ENCODE results near the gene GLT8D2.
A peak's percentile ranks its signal among the peaks of the same experiment; 100 is the strongest.

Gene GLT8D2

DNA sequence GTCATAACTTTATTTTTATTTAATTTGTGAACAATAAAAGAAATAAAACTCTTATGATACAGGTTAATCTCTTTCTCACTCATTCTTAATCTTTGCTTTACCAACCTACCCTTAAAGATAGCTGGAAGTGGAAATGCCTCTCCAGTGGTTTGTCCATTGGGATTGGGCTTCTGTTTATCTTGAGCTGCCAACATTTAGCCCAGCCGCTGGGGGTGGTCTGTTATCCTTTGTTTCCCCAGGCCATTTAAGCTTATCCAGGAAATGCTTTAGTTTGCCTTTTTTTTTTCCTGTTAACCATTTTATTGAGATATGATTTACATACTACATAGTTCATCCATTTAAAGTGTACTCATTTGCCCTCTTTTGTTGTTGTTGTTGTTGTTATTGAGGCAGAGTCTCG, 76.1 kb downstream of the GLT8D2 start:
- Histone ChIP-seq H3K4ac (ENCODE audit: low read length) (no peak overlapping the region), H3K14ac (ENCODE audit: low read length) (no peak overlapping the region), H2BK5ac (ENCODE audit: low read length) (no peak overlapping the region), H3K9ac (ENCODE audit: low read depth, low read length, poor library complexity) (no peak overlapping the region), H2BK12ac (ENCODE audit: low read length) (no peak overlapping the region), H3K27me3 (ENCODE audit: control insufficient read depth in 3 of 3, insufficient read depth in 3 of 3, low read depth in 1 of 3, low read length in 3 of 3) (no peaks in the 10 kb centered on the region), H4K91ac (ENCODE audit: low read depth, low read length, poor library complexity) (no peak overlapping the region), H3K36me3 (replicated peaks in 1 of 2; ENCODE audit: control insufficient read depth in 2 of 2, insufficient read depth in 2 of 2, low read length in 2 of 2) (peaks cover 16 to 78% of the 10 kb centered on the region in 2 donors), H3K4me2 (ENCODE audit: insufficient read depth, low read length, poor library complexity, severe bottlenecking) (no peak overlapping the region), H2AK5ac (ENCODE audit: low read depth, low read length) (no peak overlapping the region), H3K4me1 (ENCODE audit: control insufficient read depth in 2 of 2, insufficient read depth in 1 of 2, low read depth in 1 of 2, low read length in 2 of 2) (no peaks in the 10 kb centered on the region), H3K27ac (replicated peaks; ENCODE audit: low read length) (no peak overlapping the region), H3K18ac (ENCODE audit: low read length) (no peak overlapping the region), H2BK15ac (ENCODE audit: low read length) (no peak overlapping the region), H2AFZ (ENCODE audit: low read length) (no peak overlapping the region), H3K9me3 (replicated peaks in 1 of 2; ENCODE audit: control insufficient read depth in 2 of 2, insufficient read depth in 1 of 2, low read depth in 1 of 2, low read length in 2 of 2) (no peaks in the 10 kb centered on the region), H3K4me3 (ENCODE audit: low read length in 2 of 2) (no peak overlapping the region), H2BK120ac (ENCODE audit: low read depth, low read length) (no peak overlapping the region), H4K8ac (ENCODE audit: low read depth, low read length) (no peak overlapping the region), H3K79me1 (ENCODE audit: low read depth, low read length) (peaks cover 5% of the 10 kb centered on the region), H3K23ac (ENCODE audit: low read depth, low read length, poor library complexity) (no peak overlapping the region)
- DNase-seq (ENCODE audit: low spot score): no peak
- no CpG with 5 or more reads among the region's 2 CpGs for WGBS, 2 donors (ENCODE audit: extremely low coverage in 2 of 2, insufficient read length in 2 of 2, insufficient replicate concordance in 1 of 2)

DNA sequence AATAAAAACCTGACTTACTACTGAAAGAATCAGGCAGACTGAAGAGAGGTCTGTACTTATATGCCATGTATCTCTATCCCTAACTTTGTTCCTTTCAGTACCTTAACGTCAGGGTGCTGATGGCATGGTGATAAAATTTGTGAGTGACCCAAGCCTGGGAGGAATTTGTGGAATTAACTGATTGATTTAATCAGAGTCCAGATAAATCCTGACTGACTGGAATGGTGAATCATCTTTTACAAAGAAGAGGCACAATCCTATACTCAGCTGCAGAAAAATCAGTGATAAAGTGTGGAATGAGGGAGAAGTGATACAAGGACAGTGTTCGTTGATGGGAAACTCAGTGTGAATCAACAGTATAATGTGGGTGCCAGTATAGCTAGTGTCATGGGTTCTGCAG, 80.6 kb downstream of the GLT8D2 start:
- Histone ChIP-seq H3K27ac (replicated peaks; ENCODE audit: low read length) (no peak overlapping the region), H2BK12ac (ENCODE audit: low read length) (no peak overlapping the region), H2BK120ac (ENCODE audit: low read depth, low read length) (no peak overlapping the region), H3K4me3 (ENCODE audit: low read length in 2 of 2) (no peak overlapping the region), H2BK5ac (ENCODE audit: low read length) (no peak overlapping the region), H4K91ac (ENCODE audit: low read depth, low read length, poor library complexity) (no peak overlapping the region), H3K9me3 (replicated peaks in 1 of 2; ENCODE audit: control insufficient read depth in 2 of 2, insufficient read depth in 1 of 2, low read depth in 1 of 2, low read length in 2 of 2) (no peaks in the 10 kb centered on the region), H3K27me3 (ENCODE audit: control insufficient read depth in 3 of 3, insufficient read depth in 3 of 3, low read depth in 1 of 3, low read length in 3 of 3) (no peaks in the 10 kb centered on the region), H3K36me3 (replicated peaks in 1 of 2; ENCODE audit: control insufficient read depth in 2 of 2, insufficient read depth in 2 of 2, low read length in 2 of 2) (peaks cover 2 to 54% of the 10 kb centered on the region in 2 donors), H3K18ac (ENCODE audit: low read length) (no peak overlapping the region), H2AK5ac (ENCODE audit: low read depth, low read length) (no peak overlapping the region), H2BK15ac (ENCODE audit: low read length) (no peak overlapping the region), H4K8ac (ENCODE audit: low read depth, low read length) (no peak overlapping the region), H3K23ac (ENCODE audit: low read depth, low read length, poor library complexity) (no peak overlapping the region), H3K4me1 (ENCODE audit: control insufficient read depth in 2 of 2, insufficient read depth in 1 of 2, low read depth in 1 of 2, low read length in 2 of 2) (peaks cover 0 to 5% of the 10 kb centered on the region in 2 donors), H3K4ac (ENCODE audit: low read length) (no peak overlapping the region), H3K9ac (ENCODE audit: low read depth, low read length, poor library complexity) (no peak overlapping the region), H3K4me2 (ENCODE audit: insufficient read depth, low read length, poor library complexity, severe bottlenecking) (no peak overlapping the region), H2AFZ (ENCODE audit: low read length) (no peak overlapping the region), H3K79me1 (ENCODE audit: low read depth, low read length) (peaks cover 5% of the 10 kb centered on the region), H3K14ac (ENCODE audit: low read length) (no peak overlapping the region)
- DNase-seq (ENCODE audit: low spot score): no peak
- WGBS, 2 donors (ENCODE audit: extremely low coverage in 2 of 2, insufficient read length in 2 of 2, insufficient replicate concordance in 1 of 2): no CpG with 5 or more reads among the region's 2 CpGs

DNA sequence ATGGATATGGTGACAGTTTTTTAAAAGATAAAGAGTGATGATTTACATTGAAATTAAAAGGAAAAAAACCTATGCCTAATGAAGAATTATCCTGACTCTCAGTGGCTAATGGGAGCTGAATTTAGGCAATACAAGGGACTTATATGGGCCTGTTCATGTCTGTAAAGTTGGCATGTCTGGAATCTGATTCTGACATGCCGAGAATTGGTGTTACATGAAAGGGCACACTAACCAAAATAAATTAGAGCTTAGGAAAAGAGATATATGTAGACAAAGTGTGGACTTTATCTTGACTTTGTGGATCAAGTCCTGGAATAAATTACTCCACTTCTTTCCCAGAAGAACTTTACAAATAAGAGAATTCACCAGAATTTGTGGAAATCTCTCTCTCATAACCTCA, 83.3 kb downstream of the GLT8D2 start:
- no peak overlapping the region for H4K91ac ChIP-seq (ENCODE audit: low read depth, low read length, poor library complexity)
- WGBS, 2 donors (ENCODE audit: extremely low coverage in 2 of 2, insufficient read length in 2 of 2, insufficient replicate concordance in 1 of 2): no CpG with 5 or more reads among the region's 1 CpG
- H2BK5ac ChIP-seq (ENCODE audit: low read length): no peak overlapping the region
- H2AFZ ChIP-seq (ENCODE audit: low read length): peak overlapping the region; percentile 89
- no peak overlapping the region for H3K4me2 ChIP-seq (ENCODE audit: insufficient read depth, low read length, poor library complexity, severe bottlenecking)
- H2BK15ac ChIP-seq (ENCODE audit: low read length): no peak overlapping the region
- H3K9me3 ChIP-seq (replicated peaks in 1 of 2; ENCODE audit: control insufficient read depth in 2 of 2, insufficient read depth in 1 of 2, low read depth in 1 of 2, low read length in 2 of 2): no peaks in the 10 kb centered on the region
- H2BK120ac ChIP-seq (ENCODE audit: low read depth, low read length): no peak overlapping the region
- no peaks in the 10 kb centered on the region for H3K27me3 ChIP-seq (ENCODE audit: control insufficient read depth in 3 of 3, insufficient read depth in 3 of 3, low read depth in 1 of 3, low read length in 3 of 3)
- no peak overlapping the region for H3K4ac ChIP-seq (ENCODE audit: low read length)
- H3K23ac ChIP-seq (ENCODE audit: low read depth, low read length, poor library complexity): no peak overlapping the region
- no peak overlapping the region for H3K14ac ChIP-seq (ENCODE audit: low read length)
- H3K4me1 ChIP-seq (ENCODE audit: control insufficient read depth in 2 of 2, insufficient read depth in 1 of 2, low read depth in 1 of 2, low read length in 2 of 2): peaks cover 0 to 9% of the 10 kb centered on the region in 2 donors
- H4K8ac ChIP-seq (ENCODE audit: low read depth, low read length): no peak overlapping the region
- H2AK5ac ChIP-seq (ENCODE audit: low read depth, low read length): no peak overlapping the region
- H3K27ac ChIP-seq (replicated peaks; ENCODE audit: low read length): no peak overlapping the region
- peaks cover 2 to 45% of the 10 kb centered on the region in 2 donors for H3K36me3 ChIP-seq (replicated peaks in 1 of 2; ENCODE audit: control insufficient read depth in 2 of 2, insufficient read depth in 2 of 2, low read length in 2 of 2)
- DNase-seq (ENCODE audit: low spot score): no peak
- H3K18ac ChIP-seq (ENCODE audit: low read length): no peak overlapping the region
- H3K9ac ChIP-seq (ENCODE audit: low read depth, low read length, poor library complexity): no peak overlapping the region
- H2BK12ac ChIP-seq (ENCODE audit: low read length): no peak overlapping the region
- H3K79me1 ChIP-seq (ENCODE audit: low read depth, low read length): peaks cover 2% of the 10 kb centered on the region
- H3K4me3 ChIP-seq (ENCODE audit: low read length in 2 of 2): peak overlapping the region in 1 of 2 donors; percentile 71

DNA sequence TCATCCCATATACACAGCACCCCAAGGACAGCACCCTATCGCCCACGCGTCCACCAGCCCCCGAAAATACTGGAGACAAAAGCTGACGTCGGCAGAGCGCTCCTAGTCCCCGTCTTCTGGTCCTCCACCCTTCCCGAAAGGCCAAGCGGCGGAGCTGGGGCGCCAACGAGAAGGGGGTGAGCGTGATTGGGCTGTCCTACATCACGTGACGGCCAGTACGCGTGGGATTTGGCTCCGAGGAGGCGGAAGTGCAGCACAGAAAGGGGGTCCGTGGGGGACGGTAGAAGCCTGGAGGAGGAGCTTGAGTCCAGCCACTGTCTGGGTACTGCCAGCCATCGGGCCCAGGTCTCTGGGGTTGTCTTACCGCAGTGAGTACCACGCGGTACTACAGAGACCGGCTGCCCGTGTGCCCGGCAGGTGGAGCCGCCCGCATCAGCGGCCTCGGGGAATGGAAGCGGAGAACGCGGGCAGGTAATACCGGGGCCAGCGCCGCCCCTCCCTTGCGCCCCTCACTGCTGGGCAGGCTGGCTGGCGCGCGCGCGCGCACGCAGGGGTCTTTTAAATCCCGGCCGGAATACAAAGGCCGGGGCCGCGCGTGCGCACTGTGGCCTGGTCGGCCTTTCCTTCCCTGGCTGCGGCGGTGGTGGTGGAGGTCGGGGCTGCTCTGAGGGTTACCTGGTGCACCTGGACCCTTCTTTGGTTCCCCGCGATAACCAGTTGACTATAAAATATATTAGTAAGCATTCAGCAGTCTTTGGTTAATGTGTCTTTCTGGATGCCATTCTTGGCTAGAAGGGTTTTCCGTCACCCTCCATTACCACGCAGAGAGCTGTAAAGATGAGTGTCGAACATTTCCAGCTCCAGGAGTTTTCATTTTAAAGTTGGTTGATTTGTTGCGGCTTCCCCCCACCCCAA, 84.1 kb downstream of the GLT8D2 start, which contains the start of gene TDG:
TDG (plus strand) TSS at position 283 of the 915 bp plus-strand sequence; CDS start at position 449, 166 bp downstream.
- Histone ChIP-seq H3K23ac (ENCODE audit: low read depth, low read length, poor library complexity) (peak within 1 kb of the TSS; percentile 94), H4K8ac (ENCODE audit: low read depth, low read length) (no peak within 1 kb of the TSS), H3K9me3 (replicated peaks in 1 of 2; ENCODE audit: control insufficient read depth in 2 of 2, insufficient read depth in 1 of 2, low read depth in 1 of 2, low read length in 2 of 2) (no peaks in the 10 kb centered on the region), H3K4me1 (ENCODE audit: control insufficient read depth in 2 of 2, insufficient read depth in 1 of 2, low read depth in 1 of 2, low read length in 2 of 2) (peaks cover 0 to 9% of the 10 kb centered on the region in 2 donors), H3K36me3 (replicated peaks in 1 of 2; ENCODE audit: control insufficient read depth in 2 of 2, insufficient read depth in 2 of 2, low read length in 2 of 2) (peaks cover 2 to 43% of the 10 kb centered on the region in 2 donors), H3K27ac (replicated peaks; ENCODE audit: low read length) (peak within 1 kb of the TSS; percentile 91), H2AFZ (ENCODE audit: low read length) (peak within 1 kb of the TSS; percentile 89), H3K79me1 (ENCODE audit: low read depth, low read length) (peaks cover 2% of the 10 kb centered on the region), H3K18ac (ENCODE audit: low read length) (peak within 1 kb of the TSS; percentile 96), H2BK15ac (ENCODE audit: low read length) (no peak within 1 kb of the TSS), H2BK120ac (ENCODE audit: low read depth, low read length) (no peak within 1 kb of the TSS), H3K4me3 (ENCODE audit: low read length in 2 of 2) (peak within 1 kb of the TSS; percentile 71 to 90), H3K14ac (ENCODE audit: low read length) (no peak within 1 kb of the TSS), H2AK5ac (ENCODE audit: low read depth, low read length) (no peak within 1 kb of the TSS), H3K4ac (ENCODE audit: low read length) (no peak within 1 kb of the TSS), H3K27me3 (ENCODE audit: control insufficient read depth in 3 of 3, insufficient read depth in 3 of 3, low read depth in 1 of 3, low read length in 3 of 3) (no peaks in the 10 kb centered on the region), H3K4me2 (ENCODE audit: insufficient read depth, low read length, poor library complexity, severe bottlenecking) (peak within 1 kb of the TSS; percentile 81), H2BK5ac (ENCODE audit: low read length) (no peak within 1 kb of the TSS), H4K91ac (ENCODE audit: low read depth, low read length, poor library complexity) (no peak within 1 kb of the TSS), H3K9ac (ENCODE audit: low read depth, low read length, poor library complexity) (peak within 1 kb of the TSS; percentile 87), H2BK12ac (ENCODE audit: low read length) (no peak within 1 kb of the TSS)
- DNase-seq (ENCODE audit: low spot score): peak; percentile 95
- WGBS, 2 donors (ENCODE audit: extremely low coverage in 2 of 2, insufficient read length in 2 of 2, insufficient replicate concordance in 1 of 2): no CpG with 5 or more reads among the region's 64 CpGs
